ENCODE data around the gene MAML2. TPM values are rescaled to one million over a fixed set of nuclear protein-coding genes. Genes with fewer than 3 reads are reported as not detected.
A peak's percentile ranks its signal among the peaks of the same experiment; 100 is the strongest.

MAML2 gene
- total and polyA plus RNA-seq, 2 experiments from 2014 or later = 2.0 to 7.1 TPM

DNA sequence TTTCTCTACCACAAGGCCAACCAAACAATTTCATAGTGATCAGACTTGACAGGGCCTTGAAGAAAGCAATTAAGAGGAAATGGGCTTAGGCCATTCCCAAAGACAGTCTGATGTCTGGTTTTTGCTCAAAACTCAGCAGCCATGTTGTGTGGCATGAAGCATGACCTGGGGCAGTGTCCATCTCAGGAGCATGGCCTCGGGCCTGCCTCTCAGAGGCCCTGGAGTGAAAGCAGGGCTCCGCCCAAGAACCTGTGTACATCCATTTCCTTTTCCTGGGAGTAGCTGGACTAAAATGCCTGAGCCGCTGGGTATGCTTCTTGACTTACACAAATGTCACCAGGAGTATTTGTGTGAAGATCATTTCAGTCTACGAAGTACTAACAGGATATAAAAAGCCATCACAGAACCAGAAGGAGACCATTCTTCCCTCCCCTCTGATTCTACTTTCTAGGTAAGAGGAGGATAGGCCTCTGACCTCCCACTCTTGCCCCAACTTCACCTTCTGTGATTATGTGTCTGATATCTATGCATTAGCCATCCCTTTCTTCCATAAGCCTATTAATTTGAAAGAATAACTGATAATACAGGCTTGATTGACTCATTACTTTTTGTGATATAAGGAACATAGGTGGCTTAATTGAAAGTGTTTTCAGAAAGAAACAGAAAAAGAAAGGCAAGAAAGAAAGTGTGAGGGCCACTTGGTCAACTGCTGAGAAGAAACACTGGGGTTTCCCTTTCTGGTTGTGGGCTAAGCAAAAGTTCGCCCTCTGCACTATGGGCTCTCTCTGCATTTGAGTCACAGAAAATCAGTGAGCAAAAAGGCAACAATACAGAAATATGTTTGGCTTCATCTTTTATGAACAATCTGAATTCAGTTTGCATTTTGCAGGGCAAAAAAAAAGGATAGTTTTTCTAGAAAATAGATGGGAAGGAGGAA, 230.5 kb downstream of the MAML2 start:
- Histone ChIP-seq H3K4me3 (no peak overlapping the region), H3K79me2 (replicated peaks; ENCODE audit: insufficient read depth) (no peaks in the 10 kb centered on the region), H3K27ac (ENCODE audit: low read depth) (no peak overlapping the region), H3K36me3 (ENCODE audit: insufficient read depth) (no peaks in the 10 kb centered on the region), H4K20me1 (replicated peaks; ENCODE audit: insufficient read depth) (no peaks in the 10 kb centered on the region), H3K27me3 (ENCODE audit: insufficient read depth) (no peaks in the 10 kb centered on the region), H2AFZ (no peak overlapping the region), H3K4me1 (ENCODE audit: insufficient read depth) (peaks cover 34% of the 10 kb centered on the region), H3K9me2 (ENCODE audit: insufficient read depth) (peaks cover 7% of the 10 kb centered on the region; the same call in 1 of the 2 replicates), H3K4me2 (no peak overlapping the region), H3F3A (replicated peaks; ENCODE audit: low read depth) (no peaks in the 10 kb centered on the region; the same call in 1 of the 2 replicates)
- DNase-seq (ENCODE audit: low spot score) (no peak), ATAC-seq (no peak)
- Mint-ChIP-seq H3K27ac (no peak overlapping the region), H3K9me3 (no peaks in the 10 kb centered on the region), H3K4me3 (no peak overlapping the region), H3K27me3 (ENCODE audit: insufficient read depth, low read depth, poor library complexity) (no peaks in the 10 kb centered on the region), H3K36me3 (ENCODE audit: low read depth) (no peaks in the 10 kb centered on the region), H3K4me1 (peaks cover 26% of the 10 kb centered on the region)
- no peak for TF ChIP-seq ZNF114 (CRISPR knock-in tag; IDR thresholded peaks at IDR 0.05)
- no peak for TF ChIP-seq EZH2 (IDR thresholded peaks at IDR 0.05; ENCODE audit: low read depth, unreplicated experiment)

DNA sequence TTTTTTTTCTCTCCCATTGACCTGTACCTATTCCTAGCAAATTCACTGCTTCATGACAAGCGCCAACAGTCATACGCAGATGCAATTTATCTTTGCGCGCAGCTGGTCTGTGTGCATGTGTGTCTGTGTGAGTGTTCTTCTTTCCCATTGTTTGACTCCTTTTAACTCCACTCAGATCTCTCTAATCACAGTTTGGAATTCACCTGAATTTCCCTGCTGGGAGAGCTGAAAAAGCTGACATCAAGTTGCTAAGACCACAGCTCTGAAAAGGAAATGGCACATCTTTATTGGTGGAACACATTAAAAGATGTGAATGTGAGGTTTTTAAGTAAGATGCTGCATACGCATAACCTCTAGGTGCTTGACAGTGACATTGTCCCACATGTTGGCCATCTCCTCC, 231.7 kb downstream of the MAML2 start:
- Mint-ChIP-seq H3K27ac (peak overlapping the region; percentile 35; the same call in 1 of the 2 replicates), H3K4me1 (peaks cover 26% of the 10 kb centered on the region), H3K27me3 (ENCODE audit: insufficient read depth, low read depth, poor library complexity) (no peaks in the 10 kb centered on the region), H3K36me3 (ENCODE audit: low read depth) (no peaks in the 10 kb centered on the region), H3K9me3 (no peaks in the 10 kb centered on the region), H3K4me3 (no peak overlapping the region)
- no peak overlapping the region for H3K4me3 ChIP-seq
- H3K4me1 ChIP-seq (ENCODE audit: insufficient read depth) = peaks cover 34% of the 10 kb centered on the region
- no peaks in the 10 kb centered on the region; the same call in 1 of the 2 replicates for H3F3A ChIP-seq (replicated peaks; ENCODE audit: low read depth)
- H3K27me3 ChIP-seq (ENCODE audit: insufficient read depth) = no peaks in the 10 kb centered on the region
- no peaks in the 10 kb centered on the region for H4K20me1 ChIP-seq (replicated peaks; ENCODE audit: insufficient read depth)
- no peak overlapping the region for H2AFZ ChIP-seq
- H3K27ac ChIP-seq (ENCODE audit: low read depth) = no peak overlapping the region
- H3K9me2 ChIP-seq (ENCODE audit: insufficient read depth) = peaks cover 7% of the 10 kb centered on the region; the same call in 1 of the 2 replicates
- no peak overlapping the region for H3K4me2 ChIP-seq
- no peaks in the 10 kb centered on the region for H3K79me2 ChIP-seq (replicated peaks; ENCODE audit: insufficient read depth)
- ATAC-seq (no peak), DNase-seq (ENCODE audit: low spot score) (no peak)
- H3K36me3 ChIP-seq (ENCODE audit: insufficient read depth) = no peaks in the 10 kb centered on the region
- no peak for TF ChIP-seq JUNB (IDR thresholded peaks at IDR 0.05; ENCODE audit: unreplicated experiment)
- no peak for TF ChIP-seq EZH2phosphoT487 (IDR thresholded peaks at IDR 0.05; ENCODE audit: unreplicated experiment)
- TF ChIP-seq POLR2AphosphoS5 (IDR thresholded peaks at IDR 0.05; ENCODE audit: low read depth) = no peak
- TF ChIP-seq, protein P1, sequence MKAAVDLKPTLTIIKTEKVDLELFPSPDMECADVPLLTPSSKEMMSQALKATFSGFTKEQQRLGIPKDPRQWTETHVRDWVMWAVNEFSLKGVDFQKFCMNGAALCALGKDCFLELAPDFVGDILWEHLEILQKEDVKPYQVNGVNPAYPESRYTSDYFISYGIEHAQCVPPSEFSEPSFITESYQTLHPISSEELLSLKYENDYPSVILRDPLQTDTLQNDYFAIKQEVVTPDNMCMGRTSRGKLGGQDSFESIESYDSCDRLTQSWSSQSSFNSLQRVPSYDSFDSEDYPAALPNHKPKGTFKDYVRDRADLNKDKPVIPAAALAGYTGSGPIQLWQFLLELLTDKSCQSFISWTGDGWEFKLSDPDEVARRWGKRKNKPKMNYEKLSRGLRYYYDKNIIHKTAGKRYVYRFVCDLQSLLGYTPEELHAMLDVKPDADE (IDR thresholded peaks at IDR 0.05) = no peak
- TF ChIP-seq CREB1 (CRISPR knock-in tag; IDR thresholded peaks at IDR 0.05; ENCODE audit: low read depth) = no peak
- no peak for TF ChIP-seq ZNF114 (CRISPR knock-in tag; IDR thresholded peaks at IDR 0.05)
- TF ChIP-seq, protein P2, sequence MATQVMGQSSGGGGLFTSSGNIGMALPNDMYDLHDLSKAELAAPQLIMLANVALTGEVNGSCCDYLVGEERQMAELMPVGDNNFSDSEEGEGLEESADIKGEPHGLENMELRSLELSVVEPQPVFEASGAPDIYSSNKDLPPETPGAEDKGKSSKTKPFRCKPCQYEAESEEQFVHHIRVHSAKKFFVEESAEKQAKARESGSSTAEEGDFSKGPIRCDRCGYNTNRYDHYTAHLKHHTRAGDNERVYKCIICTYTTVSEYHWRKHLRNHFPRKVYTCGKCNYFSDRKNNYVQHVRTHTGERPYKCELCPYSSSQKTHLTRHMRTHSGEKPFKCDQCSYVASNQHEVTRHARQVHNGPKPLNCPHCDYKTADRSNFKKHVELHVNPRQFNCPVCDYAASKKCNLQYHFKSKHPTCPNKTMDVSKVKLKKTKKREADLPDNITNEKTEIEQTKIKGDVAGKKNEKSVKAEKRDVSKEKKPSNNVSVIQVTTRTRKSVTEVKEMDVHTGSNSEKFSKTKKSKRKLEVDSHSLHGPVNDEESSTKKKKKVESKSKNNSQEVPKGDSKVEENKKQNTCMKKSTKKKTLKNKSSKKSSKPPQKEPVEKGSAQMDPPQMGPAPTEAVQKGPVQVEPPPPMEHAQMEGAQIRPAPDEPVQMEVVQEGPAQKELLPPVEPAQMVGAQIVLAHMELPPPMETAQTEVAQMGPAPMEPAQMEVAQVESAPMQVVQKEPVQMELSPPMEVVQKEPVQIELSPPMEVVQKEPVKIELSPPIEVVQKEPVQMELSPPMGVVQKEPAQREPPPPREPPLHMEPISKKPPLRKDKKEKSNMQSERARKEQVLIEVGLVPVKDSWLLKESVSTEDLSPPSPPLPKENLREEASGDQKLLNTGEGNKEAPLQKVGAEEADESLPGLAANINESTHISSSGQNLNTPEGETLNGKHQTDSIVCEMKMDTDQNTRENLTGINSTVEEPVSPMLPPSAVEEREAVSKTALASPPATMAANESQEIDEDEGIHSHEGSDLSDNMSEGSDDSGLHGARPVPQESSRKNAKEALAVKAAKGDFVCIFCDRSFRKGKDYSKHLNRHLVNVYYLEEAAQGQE (IDR thresholded peaks at IDR 0.05; ENCODE audit: unreplicated experiment) = no peak
- no peak for TF ChIP-seq STAT1 (IDR thresholded peaks at IDR 0.05; ENCODE audit: unreplicated experiment)
- TF ChIP-seq, protein P3, sequence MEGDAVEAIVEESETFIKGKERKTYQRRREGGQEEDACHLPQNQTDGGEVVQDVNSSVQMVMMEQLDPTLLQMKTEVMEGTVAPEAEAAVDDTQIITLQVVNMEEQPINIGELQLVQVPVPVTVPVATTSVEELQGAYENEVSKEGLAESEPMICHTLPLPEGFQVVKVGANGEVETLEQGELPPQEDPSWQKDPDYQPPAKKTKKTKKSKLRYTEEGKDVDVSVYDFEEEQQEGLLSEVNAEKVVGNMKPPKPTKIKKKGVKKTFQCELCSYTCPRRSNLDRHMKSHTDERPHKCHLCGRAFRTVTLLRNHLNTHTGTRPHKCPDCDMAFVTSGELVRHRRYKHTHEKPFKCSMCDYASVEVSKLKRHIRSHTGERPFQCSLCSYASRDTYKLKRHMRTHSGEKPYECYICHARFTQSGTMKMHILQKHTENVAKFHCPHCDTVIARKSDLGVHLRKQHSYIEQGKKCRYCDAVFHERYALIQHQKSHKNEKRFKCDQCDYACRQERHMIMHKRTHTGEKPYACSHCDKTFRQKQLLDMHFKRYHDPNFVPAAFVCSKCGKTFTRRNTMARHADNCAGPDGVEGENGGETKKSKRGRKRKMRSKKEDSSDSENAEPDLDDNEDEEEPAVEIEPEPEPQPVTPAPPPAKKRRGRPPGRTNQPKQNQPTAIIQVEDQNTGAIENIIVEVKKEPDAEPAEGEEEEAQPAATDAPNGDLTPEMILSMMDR (conservative IDR thresholded peaks at IDR 0.05; ENCODE audit: low read depth in 2 of 2) = no peak
- TF ChIP-seq NANOG (IDR thresholded peaks at IDR 0.05; ENCODE audit: borderline replicate concordance) = no peak
- no peak for TF ChIP-seq ZNF331 (CRISPR knock-in tag; IDR thresholded peaks at IDR 0.05; ENCODE audit: low read depth)

All from GM23338 (cell line).